HG03039 (cell line): Measurements from ENCODE around the gene RAB14.
A peak's percentile ranks its signal among the peaks of the same experiment; 100 is the strongest.
"Not testable (repeated sequence)": the region's sequence is repeated elsewhere in the genome, so short reads cannot be mapped to it uniquely, and the experiment has no call there.

Experiments
- ATAC-seq: cut with Tn5 transposase; IDR thresholded peaks from one replicate; pipeline ENCODE4 v1.9.1; 2021; ENCODE audit warnings: mild to moderate bottlenecking, moderate library complexity; ENCODE audit not compliant: unreplicated experiment

Gene RAB14

GRCh38 chr9:121168052-121168451 lies 33.6 kb downstream of the RAB14 start:
- no peak for ATAC-seq

- ATAC-seq = no peak
Observed at GRCh38 chr9:121160025-121160424, 41.6 kb downstream of the RAB14 start.

- ATAC-seq = no peak
Observed at GRCh38 chr9:121157939-121158338, 43.7 kb downstream of the RAB14 start.

GRCh38 chr9:121156263-121156731 lies 45.4 kb downstream of the RAB14 start:
- ATAC-seq = peak; percentile 53

GRCh38 chr9:121154782-121155181 lies 46.9 kb downstream of the RAB14 start:
- ATAC-seq = no peak

GRCh38 chr9:121153642-121154041 lies 48.0 kb downstream of the RAB14 start:
- no peak for ATAC-seq

GRCh38 chr9:121150188-121150587 lies 51.5 kb downstream of the RAB14 start:
- ATAC-seq = no peak

- no peak for ATAC-seq
Observed at GRCh38 chr9:121144482-121144881, 57.2 kb downstream of the RAB14 start.

GRCh38 chr9:121143771-121144170 lies 57.9 kb downstream of the RAB14 start:
- no peak for ATAC-seq

- ATAC-seq = no peak
Observed at GRCh38 chr9:121141706-121142105, 60.0 kb downstream of the RAB14 start.

GRCh38 chr9:121141306-121141705 lies 60.4 kb downstream of the RAB14 start:
- no peak for ATAC-seq

- no peak for ATAC-seq
Observed at GRCh38 chr9:121140162-121140561, 61.5 kb downstream of the RAB14 start.

GRCh38 chr9:121138973-121139372 lies 62.7 kb downstream of the RAB14 start:
- ATAC-seq = no peak

GRCh38 chr9:121138561-121138960 lies 63.1 kb downstream of the RAB14 start:
- no peak for ATAC-seq

- ATAC-seq = no peak
Observed at GRCh38 chr9:121135642-121136041, 66.0 kb downstream of the RAB14 start.

- no peak for ATAC-seq
Observed at GRCh38 chr9:121133104-121133816, 68.4 kb downstream of the RAB14 start.

GRCh38 chr9:121129384-121129783 lies 72.3 kb downstream of the RAB14 start:
- ATAC-seq = not testable (repeated sequence)
